HepG2 (cell line): ENCODE data around the gene NEDD8. TPM values are rescaled to one million over a fixed set of nuclear protein-coding genes. Genes with fewer than 3 reads are reported as not detected.

Experiments
- BRF2 ChIP-seq: sonication (generic); formaldehyde crosslinking; IDR thresholded peaks from 2 replicates; pipeline ENCODE4 v1.8.1; 2022; ENCODE audit warnings: mild to moderate bottlenecking, missing genetic modification reagents
- ELK4 ChIP-seq: sonication (generic); formaldehyde crosslinking; IDR thresholded peaks from 2 replicates; pipeline ENCODE4 v1.9.0; 2021; ENCODE audit warnings: missing genetic modification reagents, borderline replicate concordance
- FOXK1 ChIP-seq: sonication (generic); formaldehyde crosslinking; IDR thresholded peaks from 2 replicates; pipeline ENCODE4 v1.4.0; 2020; ENCODE audit warnings: low read depth, missing genetic modification reagents, borderline replicate concordance
- RORA ChIP-seq: sonication (generic); formaldehyde crosslinking; IDR thresholded peaks from 2 replicates; pipeline ENCODE4 v1.5.0; 2020; ENCODE audit warnings: mild to moderate bottlenecking, missing genetic modification reagents, moderate library complexity
- SOX13 ChIP-seq, 3 experiments: fragments of 450-650 bp in 1 of 3; sonication (generic) in 1 of 3; formaldehyde crosslinking in 1 of 3; IDR thresholded peaks in 2 of 3; conservative IDR thresholded peaks in 1 of 3; 2 replicates each; pipeline versions ENCODE4 v1.5.0 to v1.6.1; 2016 to 2020; ENCODE audit warnings: antibody characterized with exemption in 1 of 3, mild to moderate bottlenecking in 1 of 3, missing compliant biosample characterization in 1 of 3, missing genetic modification reagents in 1 of 3, moderate library complexity in 1 of 3
- ZBTB46 ChIP-seq: sonication (generic); formaldehyde crosslinking; IDR thresholded peaks from 2 replicates; pipeline ENCODE4 v1.4.0; 2020; ENCODE audit warnings: mild to moderate bottlenecking, missing genetic modification reagents, borderline replicate concordance
- ZKSCAN1 ChIP-seq: fragments of 150-350 bp; IDR thresholded peaks from 2 replicates; pipeline ENCODE4 v1.6.1; 2014; ENCODE audit warnings: low read length
- ZNF496 ChIP-seq: sonication (generic); formaldehyde crosslinking; IDR thresholded peaks from 2 replicates; pipeline ENCODE4 v1.8.1; 2023; ENCODE audit warnings: mild to moderate bottlenecking, moderate library complexity, missing genetic modification reagents; ENCODE audit not compliant: insufficient replicate concordance
- ZNF672 ChIP-seq: sonication (generic); formaldehyde crosslinking; IDR thresholded peaks from 2 replicates; pipeline ENCODE4 v1.8.1; 2022; ENCODE audit warnings: missing genetic modification reagents
- polyA plus RNA-seq, 8 experiments: library from polyadenylated mRNA; depleted of rRNA in 3 of 8; stranded (reverse) in 7 of 8; unstranded in 1 of 8; fragments of >200 nt; fragmentation: Illumina TruSeq in 4 of 8; extraction: Trizol in 4 of 8; gene quantifications; 2 replicates each; pipeline versions ENCODE4 v1.2.1 to v1.2.3, GENCODE V29; 2011 to 2016; ENCODE audit warnings: low read depth in 4 of 8, missing spikeins in 1 of 8, mixed read lengths in 1 of 8; ENCODE audit not compliant: insufficient read depth in 1 of 8
- total RNA-seq, 5 experiments: library from RNA; depleted of rRNA; stranded (reverse); fragments of >200 nt; fragmentation: Illumina TruSeq; extraction: Trizol; gene quantifications; 2 replicates each; pipeline ENCODE4 v1.2.3, GENCODE V29; 2016; ENCODE audit warnings: low read depth in 1 of 5
- TF ChIP-seq, protein P1 (sequence below): sonication (generic); formaldehyde crosslinking; IDR thresholded peaks from 2 replicates; pipeline ENCODE4 v1.4.0; 2020; ENCODE audit warnings: missing genetic modification reagents; ENCODE audit errors: not compliant biosample characterization
- TF ChIP-seq, protein P2 (sequence below): sonication (generic); formaldehyde crosslinking; IDR thresholded peaks from 2 replicates; pipeline ENCODE4 v1.5.0; 2020; ENCODE audit warnings: mild to moderate bottlenecking, missing genetic modification reagents, borderline replicate concordance
- TF ChIP-seq, protein P3 (sequence below): sonication (generic); formaldehyde crosslinking; IDR thresholded peaks from 2 replicates; pipeline ENCODE4 v1.5.0; 2020; ENCODE audit warnings: mild to moderate bottlenecking, missing genetic modification reagents
- TF ChIP-seq, protein P4 (sequence below): sonication (generic); formaldehyde crosslinking; IDR thresholded peaks from 2 replicates; pipeline ENCODE4 v1.8.1; 2023; ENCODE audit warnings: mild to moderate bottlenecking, moderate library complexity, missing genetic modification reagents

NEDD8 gene
- total and polyA plus RNA-seq, 2 of the 13 experiments (the other 11 are each of a cell fraction or from before 2014, with no cell fraction given) = 535 to 713 TPM

DNA sequence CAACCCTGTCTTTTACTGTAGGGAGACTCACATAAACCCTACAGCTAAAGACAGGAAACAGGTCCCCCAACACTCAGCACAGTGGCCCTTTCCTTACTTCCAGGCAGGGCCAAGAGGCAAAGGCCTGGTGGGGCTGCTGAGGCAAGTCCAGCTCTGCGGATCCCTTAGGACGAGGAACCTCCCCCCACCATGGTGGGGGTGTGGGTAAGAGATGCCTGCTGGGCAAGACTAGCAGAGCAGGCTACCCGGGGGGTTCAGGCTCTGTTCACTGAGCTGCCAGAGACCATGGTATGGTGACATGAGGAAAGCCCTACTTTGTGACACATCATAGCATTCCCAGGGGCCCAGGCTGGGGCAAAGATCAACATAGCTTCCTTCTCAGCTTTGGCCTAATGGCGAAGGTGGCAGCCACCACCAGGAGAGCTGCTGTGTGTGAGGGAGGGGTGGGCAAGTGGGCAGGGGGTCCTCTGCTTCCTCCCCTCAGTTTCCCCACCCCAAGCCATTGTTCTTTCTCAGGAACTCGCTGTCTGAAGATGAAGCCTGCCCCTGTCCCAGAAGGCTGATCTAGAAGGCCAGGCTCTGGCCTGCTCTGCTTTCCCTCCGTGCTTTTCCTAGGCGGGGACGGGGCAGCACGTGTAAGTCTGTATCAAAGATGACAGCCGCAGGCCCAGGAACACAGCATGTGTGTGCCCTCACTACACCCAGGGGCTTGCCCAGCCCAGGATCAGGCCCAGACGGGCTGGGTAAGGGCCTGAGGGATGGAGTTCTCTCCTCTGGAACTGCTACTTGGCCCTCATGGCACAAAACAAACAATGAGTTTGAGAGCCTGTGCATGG lies 20.3 kb upstream of the NEDD8 start (continued):
- TF ChIP-seq, protein P1, sequence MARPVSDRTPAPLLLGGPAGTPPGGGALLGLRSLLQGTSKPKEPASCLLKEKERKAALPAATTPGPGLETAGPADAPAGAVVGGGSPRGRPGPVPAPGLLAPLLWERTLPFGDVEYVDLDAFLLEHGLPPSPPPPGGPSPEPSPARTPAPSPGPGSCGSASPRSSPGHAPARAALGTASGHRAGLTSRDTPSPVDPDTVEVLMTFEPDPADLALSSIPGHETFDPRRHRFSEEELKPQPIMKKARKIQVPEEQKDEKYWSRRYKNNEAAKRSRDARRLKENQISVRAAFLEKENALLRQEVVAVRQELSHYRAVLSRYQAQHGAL (CRISPR knock-in tag) = no peak
- TF ChIP-seq RORA (CRISPR knock-in tag) (no peak), ZKSCAN1 (peak; percentile 71), ZBTB46 (CRISPR knock-in tag) (no peak), SOX13 (IDR thresholded peaks at IDR 0.05) (no peak), SOX13 (CRISPR knock-in tag; conservative IDR thresholded peaks at IDR 0.05 in 1 of 2, IDR thresholded peaks at IDR 0.05 in 1 of 2) (peak; percentile 77 to 88; a peak in 3 of 4 replicates), ZNF496 (CRISPR knock-in tag) (no peak), ZNF672 (no peak), ELK4 (CRISPR knock-in tag) (no peak), BRF2 (no peak), FOXK1 (peak; percentile 86; the same call in 1 of the 2 replicates)
- TF ChIP-seq, protein P2, sequence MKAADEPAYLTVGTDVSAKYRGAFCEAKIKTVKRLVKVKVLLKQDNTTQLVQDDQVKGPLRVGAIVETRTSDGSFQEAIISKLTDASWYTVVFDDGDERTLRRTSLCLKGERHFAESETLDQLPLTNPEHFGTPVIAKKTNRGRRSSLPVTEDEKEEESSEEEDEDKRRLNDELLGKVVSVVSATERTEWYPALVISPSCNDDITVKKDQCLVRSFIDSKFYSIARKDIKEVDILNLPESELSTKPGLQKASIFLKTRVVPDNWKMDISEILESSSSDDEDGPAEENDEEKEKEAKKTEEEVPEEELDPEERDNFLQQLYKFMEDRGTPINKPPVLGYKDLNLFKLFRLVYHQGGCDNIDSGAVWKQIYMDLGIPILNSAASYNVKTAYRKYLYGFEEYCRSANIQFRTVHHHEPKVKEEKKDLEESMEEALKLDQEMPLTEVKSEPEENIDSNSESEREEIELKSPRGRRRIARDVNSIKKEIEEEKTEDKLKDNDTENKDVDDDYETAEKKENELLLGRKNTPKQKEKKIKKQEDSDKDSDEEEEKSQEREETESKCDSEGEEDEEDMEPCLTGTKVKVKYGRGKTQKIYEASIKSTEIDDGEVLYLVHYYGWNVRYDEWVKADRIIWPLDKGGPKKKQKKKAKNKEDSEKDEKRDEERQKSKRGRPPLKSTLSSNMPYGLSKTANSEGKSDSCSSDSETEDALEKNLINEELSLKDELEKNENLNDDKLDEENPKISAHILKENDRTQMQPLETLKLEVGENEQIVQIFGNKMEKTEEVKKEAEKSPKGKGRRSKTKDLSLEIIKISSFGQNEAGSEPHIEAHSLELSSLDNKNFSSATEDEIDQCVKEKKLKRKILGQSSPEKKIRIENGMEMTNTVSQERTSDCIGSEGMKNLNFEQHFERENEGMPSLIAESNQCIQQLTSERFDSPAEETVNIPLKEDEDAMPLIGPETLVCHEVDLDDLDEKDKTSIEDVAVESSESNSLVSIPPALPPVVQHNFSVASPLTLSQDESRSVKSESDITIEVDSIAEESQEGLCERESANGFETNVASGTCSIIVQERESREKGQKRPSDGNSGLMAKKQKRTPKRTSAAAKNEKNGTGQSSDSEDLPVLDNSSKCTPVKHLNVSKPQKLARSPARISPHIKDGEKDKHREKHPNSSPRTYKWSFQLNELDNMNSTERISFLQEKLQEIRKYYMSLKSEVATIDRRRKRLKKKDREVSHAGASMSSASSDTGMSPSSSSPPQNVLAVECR (CRISPR knock-in tag) = no peak; the same call in none of the 2 replicates
- TF ChIP-seq, protein P3, sequence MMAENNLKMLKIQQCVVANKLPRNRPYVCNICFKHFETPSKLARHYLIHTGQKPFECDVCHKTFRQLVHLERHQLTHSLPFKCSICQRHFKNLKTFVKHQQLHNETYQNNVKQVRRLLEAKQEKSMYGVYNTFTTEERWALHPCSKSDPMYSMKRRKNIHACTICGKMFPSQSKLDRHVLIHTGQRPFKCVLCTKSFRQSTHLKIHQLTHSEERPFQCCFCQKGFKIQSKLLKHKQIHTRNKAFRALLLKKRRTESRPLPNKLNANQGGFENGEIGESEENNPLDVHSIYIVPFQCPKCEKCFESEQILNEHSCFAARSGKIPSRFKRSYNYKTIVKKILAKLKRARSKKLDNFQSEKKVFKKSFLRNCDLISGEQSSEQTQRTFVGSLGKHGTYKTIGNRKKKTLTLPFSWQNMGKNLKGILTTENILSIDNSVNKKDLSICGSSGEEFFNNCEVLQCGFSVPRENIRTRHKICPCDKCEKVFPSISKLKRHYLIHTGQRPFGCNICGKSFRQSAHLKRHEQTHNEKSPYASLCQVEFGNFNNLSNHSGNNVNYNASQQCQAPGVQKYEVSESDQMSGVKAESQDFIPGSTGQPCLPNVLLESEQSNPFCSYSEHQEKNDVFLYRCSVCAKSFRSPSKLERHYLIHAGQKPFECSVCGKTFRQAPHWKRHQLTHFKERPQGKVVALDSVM (CRISPR knock-in tag) = no peak
- TF ChIP-seq, protein P4, sequence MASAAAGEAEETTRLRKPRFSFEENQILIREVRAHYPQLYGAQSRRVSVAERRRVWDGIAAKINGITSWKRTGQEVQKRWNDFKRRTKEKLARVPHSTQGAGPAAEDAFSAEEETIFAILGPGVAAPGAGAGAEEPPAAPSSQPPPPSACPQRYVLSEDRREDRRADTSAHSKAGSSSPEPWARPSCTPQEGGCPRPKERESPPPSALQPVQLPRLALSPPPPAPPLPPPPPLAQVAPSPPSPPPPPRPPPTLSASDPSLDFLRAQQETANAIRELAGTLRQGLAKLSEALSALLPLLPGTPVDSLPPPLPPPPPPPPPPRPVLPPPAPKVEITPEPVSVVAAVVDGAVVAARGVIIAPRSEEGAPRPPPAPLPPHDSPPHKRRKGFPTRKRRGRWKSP (CRISPR knock-in tag) = 0 out of 2 replicates have a peak, but pooled peaks have one; percentile 8
